ENCODE results near the gene SUPT3H.

Gene SUPT3H

DNA sequence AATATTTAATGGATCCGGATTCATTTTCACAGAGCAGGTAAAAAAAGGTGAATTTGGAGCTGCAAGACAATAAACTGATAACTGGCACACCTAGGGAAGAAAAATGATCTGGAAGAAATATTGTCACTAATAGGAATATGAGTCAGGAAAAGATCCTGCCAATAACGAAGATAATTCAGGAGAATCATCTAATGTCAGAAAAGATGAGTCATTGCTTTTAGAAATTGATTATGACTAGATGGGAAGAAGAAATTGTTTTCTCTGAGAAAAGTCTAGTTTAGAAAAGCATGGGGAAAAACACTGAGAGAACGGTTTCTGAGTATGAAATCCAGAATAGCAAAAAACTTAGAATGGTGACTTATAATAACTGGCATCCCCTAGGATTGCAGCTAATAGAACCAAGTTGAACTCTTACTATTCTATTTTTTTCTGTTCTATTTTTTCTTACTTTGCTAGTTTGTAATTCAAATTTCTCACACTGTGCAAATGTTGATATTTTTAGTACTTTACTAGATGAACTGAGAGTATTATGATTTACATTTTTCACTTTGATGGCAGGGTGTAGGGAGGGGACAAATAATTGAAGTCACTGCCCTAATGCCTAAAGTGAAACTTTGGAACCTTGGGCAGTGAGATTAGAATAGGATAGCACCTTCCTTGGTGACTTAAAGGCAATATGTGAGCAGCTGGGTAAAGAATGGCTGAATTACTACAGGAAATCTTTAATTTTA lies 38.2 kb upstream of the SUPT3H start:
- TF ChIP-seq, protein P1, sequence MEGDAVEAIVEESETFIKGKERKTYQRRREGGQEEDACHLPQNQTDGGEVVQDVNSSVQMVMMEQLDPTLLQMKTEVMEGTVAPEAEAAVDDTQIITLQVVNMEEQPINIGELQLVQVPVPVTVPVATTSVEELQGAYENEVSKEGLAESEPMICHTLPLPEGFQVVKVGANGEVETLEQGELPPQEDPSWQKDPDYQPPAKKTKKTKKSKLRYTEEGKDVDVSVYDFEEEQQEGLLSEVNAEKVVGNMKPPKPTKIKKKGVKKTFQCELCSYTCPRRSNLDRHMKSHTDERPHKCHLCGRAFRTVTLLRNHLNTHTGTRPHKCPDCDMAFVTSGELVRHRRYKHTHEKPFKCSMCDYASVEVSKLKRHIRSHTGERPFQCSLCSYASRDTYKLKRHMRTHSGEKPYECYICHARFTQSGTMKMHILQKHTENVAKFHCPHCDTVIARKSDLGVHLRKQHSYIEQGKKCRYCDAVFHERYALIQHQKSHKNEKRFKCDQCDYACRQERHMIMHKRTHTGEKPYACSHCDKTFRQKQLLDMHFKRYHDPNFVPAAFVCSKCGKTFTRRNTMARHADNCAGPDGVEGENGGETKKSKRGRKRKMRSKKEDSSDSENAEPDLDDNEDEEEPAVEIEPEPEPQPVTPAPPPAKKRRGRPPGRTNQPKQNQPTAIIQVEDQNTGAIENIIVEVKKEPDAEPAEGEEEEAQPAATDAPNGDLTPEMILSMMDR (IDR thresholded peaks at IDR 0.05; ENCODE audit: low read depth, low read length, missing control alignments): no peak
- no peak overlapping the region for H3K4me3 ChIP-seq (ENCODE audit: low read depth, low read length)
- in situ Hi-C loops (cut with HindIII; ENCODE audit: low sequenced_read_pairs): no loop called here
- no peak for DNase-seq (ENCODE audit: low read depth)

DNA sequence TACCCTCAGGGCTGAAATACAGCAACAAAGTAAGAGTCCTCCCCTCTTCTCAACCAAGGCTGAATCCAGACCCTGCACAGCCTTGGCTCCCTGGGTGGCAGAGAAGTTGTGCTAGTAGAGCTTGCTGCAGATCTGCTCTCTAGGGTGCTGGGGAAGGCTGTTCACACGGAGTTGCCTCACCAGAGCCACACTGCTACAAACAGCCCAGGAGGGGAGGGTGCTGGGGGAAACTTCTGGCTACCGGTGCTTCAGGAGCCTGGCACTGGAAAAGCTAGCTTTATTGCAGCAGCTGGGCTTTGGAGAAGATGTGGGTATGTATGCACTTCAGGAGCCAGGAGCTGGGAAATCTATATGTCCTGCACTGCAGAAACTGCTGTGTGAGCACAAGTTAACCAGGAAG lies 37.6 kb upstream of the SUPT3H start:
- no peak overlapping the region for H3K4me3 ChIP-seq (ENCODE audit: low read depth, low read length)
- in situ Hi-C loops (cut with HindIII; ENCODE audit: low sequenced_read_pairs): no loop called here
- TF ChIP-seq, protein P1 (IDR thresholded peaks at IDR 0.05; ENCODE audit: low read depth, low read length, missing control alignments): no peak
- DNase-seq (ENCODE audit: low read depth): no peak

DNA sequence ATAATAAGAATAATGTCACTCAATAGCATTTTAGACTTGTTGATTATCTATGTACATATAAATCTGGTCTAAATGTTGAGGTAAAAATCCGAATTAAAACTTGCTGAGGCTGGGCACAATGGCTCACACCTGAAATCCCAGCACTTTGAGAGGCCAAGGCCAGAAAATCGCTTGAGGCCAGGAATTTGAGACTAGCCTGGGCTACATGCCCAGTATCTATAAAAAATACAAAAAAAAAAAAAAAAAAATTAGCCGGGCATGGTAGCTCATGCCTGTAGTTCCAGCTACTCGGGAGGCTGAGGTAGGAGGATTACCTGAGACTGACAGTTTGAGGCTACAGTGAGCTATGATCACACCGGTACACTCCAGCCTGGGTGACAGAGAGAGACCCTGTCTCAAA lies 34.2 kb upstream of the SUPT3H start:
- TF ChIP-seq, protein P1 (IDR thresholded peaks at IDR 0.05; ENCODE audit: low read depth, low read length, missing control alignments): no peak
- DNase-seq (ENCODE audit: low read depth): no peak
- in situ Hi-C loops (cut with HindIII; ENCODE audit: low sequenced_read_pairs): no loop called here
- no peak overlapping the region for H3K4me3 ChIP-seq (ENCODE audit: low read depth, low read length)

DNA sequence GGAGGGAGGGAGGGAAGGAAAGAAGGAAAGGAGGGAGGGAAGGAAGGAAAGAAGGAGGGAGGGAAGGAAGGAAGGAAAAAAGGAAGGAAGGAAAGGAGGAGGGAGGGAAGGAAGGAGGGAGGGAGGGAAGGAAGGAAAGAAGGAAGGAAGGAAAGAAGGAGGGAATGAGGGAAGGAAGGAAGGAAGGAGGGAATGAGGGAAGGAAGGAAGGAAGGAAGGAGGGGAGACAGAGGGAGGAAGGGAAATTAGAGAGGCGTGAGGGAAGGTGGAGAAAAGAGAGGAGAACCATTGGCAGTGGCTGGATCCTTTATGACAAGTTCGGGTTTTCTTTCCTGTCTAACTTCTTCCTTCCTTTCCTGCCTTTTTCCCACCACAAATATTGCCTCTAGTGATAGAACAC lies 22.3 kb upstream of the SUPT3H start:
- no peak overlapping the region for H3K4me3 ChIP-seq (ENCODE audit: low read depth, low read length)
- in situ Hi-C loops (cut with HindIII; ENCODE audit: low sequenced_read_pairs): no loop called here
- TF ChIP-seq, protein P1 (IDR thresholded peaks at IDR 0.05; ENCODE audit: low read depth, low read length, missing control alignments): no peak
- DNase-seq (ENCODE audit: low read depth): no peak

DNA sequence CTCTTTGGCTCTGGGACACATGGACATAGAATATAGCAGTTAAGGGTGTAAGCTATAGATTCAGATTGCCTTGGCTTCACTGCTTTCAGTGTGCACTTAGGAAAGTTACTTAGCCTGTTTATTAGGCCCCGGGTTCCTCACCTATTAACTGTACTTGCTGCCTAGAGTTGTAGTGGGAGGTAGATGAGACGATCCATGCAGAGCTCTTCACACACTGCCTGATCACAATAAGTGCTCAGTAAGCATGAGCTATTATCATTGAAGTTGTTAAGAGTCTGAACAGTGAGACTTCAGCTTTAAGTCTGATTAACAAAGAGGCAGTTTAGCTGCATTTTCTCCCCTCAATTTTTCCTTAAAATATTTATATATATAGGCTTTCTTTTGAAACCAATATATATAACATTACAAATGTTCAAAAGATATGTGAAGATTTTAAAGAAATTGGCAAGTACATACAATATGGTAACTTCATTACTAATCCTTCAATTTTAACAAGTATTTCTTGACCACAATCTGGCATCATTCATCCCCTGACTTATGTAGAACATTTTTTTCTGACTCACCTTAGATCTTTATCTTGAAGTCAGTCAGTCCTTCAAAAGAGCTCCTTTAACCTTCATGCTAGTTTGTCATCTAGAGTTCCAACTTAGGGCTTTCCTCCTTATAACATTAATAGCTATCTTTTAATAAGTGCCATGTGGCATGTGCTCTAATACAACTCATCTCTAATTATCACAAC lies 20.5 kb upstream of the SUPT3H start:
- in situ Hi-C loops (cut with HindIII; ENCODE audit: low sequenced_read_pairs): no loop called here
- no peak for DNase-seq (ENCODE audit: low read depth)
- H3K4me3 ChIP-seq (ENCODE audit: low read depth, low read length): no peak overlapping the region
- TF ChIP-seq, protein P1 (IDR thresholded peaks at IDR 0.05; ENCODE audit: low read depth, low read length, missing control alignments): no peak

DNA sequence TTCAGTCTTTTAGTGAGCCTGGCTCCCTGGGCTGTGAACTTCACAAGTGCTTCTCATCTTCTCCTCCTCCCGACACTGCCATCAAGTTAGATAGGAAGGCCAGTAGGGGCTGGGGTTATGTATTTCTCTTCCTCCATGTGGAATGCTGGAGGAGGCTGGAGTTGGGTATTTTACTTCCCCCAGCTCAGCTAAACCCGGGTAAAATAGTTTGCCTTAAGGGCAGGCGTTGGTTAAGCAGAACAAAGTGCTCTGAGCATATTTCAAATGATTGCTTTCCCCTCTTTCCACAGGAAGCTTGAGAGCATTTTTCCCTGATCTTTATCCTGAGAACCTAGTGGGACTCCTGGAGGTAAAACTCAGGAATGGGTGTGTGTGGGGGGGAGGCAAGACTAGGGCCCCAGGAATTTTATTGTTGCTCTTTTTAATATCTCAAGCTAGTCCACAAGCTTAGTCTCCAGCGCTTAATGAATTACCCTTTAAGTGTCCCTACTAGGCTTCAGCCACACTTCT lies 16.9 kb upstream of the SUPT3H start:
- H3K4me3 ChIP-seq (ENCODE audit: low read depth, low read length): no peak overlapping the region
- DNase-seq (ENCODE audit: low read depth): no peak
- in situ Hi-C loops (cut with HindIII; ENCODE audit: low sequenced_read_pairs): no loop called here
- TF ChIP-seq, protein P1 (IDR thresholded peaks at IDR 0.05; ENCODE audit: low read depth, low read length, missing control alignments): no peak

Measured in astrocyte of the cerebellum (primary cell).